ENCODE data around the gene SNIP1.
A peak's percentile ranks its signal among the peaks of the same experiment; 100 is the strongest.
"Not testable (repeated sequence)": the region's sequence is repeated elsewhere in the genome, so short reads cannot be mapped to it uniquely, and the experiment has no call there.

The SNIP1 gene

DNA sequence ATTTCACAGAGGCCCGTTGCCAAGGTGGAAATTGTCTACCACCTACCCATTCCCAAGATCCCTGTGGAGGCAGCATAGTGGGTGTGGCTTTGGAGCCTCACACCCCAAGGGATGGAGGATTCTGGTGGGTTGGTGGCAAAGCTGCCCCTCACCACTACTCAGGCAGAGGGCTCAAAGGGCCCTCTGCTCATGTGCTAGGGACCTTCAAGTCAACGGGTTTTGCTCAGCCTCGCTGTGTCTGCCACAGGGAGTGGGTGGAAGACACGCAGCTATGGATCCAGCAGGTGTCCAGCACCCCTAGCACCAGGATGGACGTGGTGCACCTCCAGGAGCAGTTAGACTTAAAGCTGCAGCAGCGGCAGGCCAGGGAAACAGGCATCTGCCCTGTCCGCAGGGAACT, 5.0 kb upstream of the SNIP1 start:
- no peak for DNase-seq (ENCODE audit: low read depth)

DNA sequence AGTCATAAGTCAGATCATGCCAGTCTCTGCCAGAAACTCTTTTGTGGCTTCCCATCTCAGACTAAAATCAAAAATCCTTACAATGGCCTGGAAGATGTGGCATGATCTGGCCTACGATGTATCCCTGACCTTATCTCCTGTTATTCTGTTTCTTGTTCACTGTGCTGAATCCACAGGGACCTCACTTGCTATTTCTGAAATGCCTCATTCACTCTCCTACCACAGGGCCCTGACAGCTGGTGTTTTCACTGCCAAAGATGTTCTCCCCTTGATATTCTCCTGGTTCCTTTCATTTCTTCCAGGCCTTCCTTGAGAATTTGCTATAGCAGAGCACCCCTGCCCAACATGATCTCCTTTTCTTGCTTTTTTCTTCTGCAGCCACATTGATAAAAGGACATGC, 4.3 kb upstream of the SNIP1 start:
- DNase-seq (ENCODE audit: low read depth), result no peak

DNA sequence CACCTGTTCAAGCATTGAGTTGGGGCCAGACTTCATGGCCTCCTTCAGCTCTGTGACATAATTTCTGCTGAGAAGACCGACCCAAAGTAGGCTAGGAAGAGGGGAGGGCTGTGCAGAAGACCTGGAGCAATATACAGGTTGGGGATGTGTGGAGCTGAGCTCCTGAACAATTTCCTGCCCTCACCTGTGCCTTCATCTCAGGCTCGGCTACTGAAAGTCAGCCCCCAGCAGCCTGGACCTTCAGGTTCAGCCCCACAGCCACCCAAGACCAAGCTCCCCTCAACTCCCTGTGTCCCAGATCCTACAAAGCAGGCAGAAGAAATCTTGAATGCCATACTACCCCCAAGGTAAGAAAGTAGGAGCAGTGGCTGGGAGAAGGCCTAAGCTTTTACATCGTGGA, 3.3 kb upstream of the SNIP1 start:
- no peak for DNase-seq (ENCODE audit: low read depth)

DNA sequence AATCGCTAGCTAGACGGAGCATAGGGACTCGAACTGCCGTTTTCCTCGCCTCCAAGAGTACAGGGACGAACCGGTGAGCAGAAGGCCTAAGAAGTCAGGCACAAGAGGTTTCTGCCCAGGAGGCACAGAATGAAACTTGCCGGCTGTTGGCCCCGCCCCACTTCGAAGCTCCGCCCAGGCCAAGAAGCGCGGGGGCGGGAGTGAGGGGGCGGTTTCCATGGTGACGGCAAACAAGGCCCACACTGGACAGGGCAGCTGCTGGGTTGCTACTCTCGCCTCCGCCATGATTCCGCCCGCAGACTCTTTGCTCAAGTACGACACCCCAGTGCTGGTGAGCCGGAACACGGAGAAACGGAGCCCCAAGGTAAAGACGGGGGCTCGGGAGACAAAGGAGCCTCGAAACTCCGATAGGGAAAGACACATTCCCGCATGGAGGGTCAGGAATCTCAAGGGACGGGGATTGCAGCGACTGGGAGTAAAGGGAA, 2.7 kb upstream of the SNIP1 start, which contains the start of gene DNALI1:
Gene DNALI1 (plus strand): TSS at position 229 of the 485 bp plus-strand sequence. CDS start 55 bp downstream, at position 284.
- peak; percentile 26 for DNase-seq (ENCODE audit: low read depth)

DNA sequence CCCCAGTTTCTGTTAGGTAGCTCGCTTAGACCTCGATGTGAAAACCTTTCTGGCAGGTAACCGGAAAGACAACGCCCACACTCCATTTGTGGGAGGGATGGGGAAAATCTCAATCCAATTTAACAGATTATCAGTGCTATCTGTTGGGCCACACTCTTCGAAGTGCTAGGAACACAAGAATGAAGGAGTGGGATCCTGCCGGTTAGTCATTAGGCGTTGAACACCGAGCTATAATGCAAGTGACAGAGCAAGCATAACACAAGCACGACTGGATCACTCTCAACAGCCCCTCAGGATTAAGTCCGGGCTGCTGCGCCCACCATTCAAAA, 531 bp downstream of the SNIP1 start:
- no peak for DNase-seq (ENCODE audit: low read depth)

DNA sequence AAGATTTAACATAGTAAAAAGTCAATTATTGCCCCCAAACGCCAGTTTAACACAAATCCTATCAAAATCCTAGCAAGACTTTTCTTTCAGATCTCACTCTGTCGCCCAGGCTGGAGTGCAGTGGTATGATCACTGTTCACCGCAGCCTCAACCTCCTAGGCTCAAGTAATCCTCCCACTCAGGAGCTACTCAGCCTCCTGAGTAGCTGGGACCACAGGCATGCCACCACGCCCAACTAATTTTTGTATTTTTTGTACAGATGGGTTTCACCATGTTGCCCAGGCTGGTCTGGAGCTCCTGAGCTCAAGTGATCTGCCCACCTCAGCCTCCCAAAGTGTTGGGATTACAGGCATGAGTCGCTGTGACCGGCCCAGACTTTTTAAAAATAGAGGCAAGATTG, 4.8 kb downstream of the SNIP1 start:
- no peak for DNase-seq (ENCODE audit: low read depth)

DNA sequence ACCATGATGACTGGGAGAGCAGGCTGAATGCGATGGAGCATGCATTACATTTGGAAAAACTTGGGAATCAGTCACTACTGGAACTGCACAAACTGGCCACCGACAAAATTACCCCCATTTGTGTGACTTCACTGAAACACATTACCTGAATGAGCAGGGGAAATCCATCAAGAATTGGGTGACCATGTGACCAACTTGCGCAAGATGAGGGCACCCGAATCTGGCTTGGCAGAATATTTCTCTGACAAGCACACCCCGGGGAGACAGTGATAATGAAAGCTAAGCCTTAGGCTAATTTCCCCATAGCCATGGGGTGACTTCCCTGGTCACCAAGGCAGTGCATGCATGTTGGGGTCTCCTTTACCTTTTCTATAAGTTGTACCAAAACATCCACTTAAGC, 9.1 kb downstream of the SNIP1 start:
- DNase-seq (ENCODE audit: low read depth), result no peak

DNA sequence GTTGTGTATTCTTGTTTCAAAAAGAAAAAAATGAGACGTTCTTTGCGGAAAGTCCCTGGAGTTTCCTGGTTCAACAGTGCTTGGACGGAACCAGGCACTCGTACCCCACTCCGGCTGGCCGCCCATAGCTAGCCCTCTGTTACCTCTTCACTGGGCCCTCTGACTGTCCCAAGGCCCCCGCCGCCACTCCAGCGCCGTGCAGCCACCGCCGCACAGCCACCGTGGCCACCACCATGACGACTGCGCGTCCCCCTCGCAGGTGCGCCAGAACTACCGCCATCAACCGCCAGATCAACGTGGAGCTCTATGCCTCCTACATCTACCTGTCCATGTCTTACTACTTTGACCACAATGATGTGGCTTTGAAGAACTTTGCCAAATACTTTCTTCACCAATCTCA, 9.6 kb downstream of the SNIP1 start:
- no peak for DNase-seq (ENCODE audit: low read depth)

DNA sequence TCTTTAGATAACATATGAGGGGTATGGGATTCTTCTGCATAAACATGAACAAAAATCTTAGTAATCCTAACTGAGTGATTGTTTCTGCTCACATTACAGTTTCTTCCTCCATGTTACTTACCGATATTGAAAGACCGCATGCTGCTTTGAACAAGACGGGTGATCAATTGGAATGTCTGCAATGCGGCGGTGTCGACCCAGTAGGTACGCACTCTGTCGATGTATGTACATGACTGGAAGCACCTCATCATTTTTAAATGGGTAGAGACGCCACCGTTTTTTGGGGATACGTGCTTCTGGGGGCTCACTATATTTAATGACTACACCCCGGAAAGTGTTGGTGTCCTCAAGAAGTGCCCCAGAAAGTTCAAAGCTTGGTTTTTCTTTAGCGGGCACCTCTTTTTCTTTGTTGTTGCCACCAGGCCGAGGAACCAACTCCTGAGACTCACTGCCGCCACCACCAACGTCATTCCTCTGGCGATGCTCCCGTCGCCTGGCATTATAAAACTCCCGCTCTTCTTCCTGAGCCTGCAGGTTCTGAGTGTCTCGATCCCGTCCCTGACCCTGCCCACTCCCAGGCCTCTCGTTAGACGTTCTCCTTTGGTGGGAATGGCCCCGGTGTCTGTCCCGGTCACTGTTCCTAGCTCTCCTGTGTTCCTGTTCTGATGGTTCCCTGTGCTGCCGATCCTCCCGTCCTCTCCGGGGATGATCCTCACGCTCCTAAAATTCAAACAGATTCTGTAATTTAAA, 13.9 kb downstream of the SNIP1 start:
- no peak for DNase-seq (ENCODE audit: low read depth)

DNA sequence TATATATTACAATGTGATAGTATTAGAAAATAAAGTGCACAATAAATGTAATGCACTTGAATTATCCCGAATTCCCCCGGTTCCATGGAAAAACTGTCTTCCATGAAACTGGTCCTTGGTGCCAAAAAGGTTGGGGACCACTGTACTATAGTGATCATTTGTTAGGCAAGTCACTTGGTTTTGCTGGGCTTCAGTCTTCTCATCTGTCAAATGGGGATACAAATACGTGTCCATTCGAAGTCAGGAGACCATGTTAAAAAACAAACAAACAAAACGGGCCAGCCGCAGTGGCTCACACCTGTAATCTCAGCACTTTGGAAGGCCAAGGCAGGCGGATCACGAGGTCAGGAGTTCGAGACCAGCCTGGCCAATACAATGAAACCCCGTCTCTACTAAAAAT, 14.9 kb downstream of the SNIP1 start:
- DNase-seq (ENCODE audit: low read depth), result not testable (repeated sequence)

DNA sequence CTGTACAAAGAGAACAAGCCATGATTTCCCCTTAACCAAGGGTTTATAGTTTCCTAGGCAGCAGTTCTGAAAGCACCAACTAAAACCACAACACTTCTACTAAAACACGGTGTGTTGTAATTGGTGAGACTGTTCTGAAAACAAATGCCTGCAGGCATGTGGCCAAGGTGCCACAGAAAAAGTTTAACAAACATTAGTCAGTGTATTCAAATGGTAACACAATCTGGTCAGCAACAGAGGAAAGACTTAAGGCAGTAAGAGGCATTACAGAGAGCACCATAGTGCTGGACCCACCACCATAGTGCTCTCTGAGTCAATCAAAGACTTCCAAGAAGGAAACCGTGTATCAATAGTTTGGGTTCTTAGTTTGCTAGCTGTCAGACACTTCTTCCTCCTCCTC, 16.7 kb downstream of the SNIP1 start:
- no peak for DNase-seq (ENCODE audit: low read depth)

DNA sequence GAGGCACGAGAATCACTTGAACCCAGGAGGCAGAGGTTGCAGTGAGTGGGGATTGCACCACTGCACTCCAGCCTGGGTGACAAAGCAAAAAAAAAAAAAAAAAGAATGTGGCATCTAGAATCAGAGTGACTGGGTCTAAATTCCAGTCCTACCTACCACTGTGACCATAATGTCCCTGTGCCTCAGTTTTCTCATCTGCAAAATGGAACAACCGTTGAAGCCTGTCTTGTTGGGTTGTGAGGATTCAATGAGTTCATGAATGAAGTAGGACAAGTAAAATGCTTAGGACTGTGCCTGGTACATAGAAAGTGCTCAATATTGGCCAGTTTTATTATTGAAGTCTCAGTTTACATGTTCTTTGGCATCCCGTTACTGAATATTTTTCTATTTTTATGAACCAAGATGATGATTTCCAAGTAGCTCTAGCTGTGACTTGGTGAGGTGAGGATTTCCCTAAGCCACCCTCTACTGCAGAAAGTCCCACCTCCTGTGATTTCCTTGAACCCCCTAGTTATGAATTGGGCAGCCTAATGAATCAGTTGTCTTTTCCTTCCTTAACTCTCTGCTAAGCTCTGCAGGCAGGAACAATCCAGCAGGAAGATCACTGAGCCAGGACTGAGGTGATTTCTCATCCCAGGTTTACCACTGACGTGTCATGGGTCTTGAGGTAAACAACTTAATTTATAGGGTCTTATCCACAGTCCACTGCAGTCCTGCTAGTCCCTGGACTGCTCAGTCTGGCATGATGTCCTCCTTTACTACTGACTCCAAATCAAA, 20.6 kb downstream of the SNIP1 start:
- no peak for DNase-seq (ENCODE audit: low read depth)

DNA sequence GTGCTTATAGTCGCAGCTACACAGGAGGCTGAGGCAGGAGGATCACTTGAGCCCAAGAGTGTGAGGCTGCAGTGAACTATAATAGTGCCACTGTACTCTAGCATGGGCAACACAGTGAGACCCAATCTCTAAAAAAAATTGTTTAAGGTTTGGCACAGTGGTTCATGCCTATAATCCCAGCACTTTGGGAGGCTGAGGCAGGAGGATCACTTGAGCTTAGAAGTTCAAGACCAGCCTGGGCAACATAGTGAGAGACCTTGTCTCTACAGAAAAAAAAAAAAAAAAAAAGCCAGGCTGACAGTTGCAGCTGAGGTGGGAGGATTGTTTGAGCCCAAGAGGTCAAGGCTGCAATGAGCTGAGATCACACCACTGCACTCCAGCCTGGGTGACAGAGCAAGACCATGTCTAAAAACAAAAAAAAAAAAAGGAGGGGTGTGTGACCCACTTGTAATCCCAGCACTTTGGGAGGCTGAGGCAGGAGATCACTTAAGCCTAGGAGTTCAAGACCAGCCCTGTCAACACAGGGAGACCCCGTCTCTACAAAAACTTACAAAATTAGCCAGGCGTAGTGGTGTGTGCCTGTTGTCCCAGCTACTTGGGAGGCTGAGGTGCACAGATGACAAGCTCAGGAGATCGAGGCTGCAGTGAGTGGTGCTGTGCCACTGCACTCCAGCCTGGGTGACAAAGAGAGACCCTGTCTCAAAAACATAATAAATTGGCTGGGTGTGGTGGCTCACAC, 21.5 kb downstream of the SNIP1 start:
- not testable (repeated sequence) for DNase-seq (ENCODE audit: low read depth)

DNA sequence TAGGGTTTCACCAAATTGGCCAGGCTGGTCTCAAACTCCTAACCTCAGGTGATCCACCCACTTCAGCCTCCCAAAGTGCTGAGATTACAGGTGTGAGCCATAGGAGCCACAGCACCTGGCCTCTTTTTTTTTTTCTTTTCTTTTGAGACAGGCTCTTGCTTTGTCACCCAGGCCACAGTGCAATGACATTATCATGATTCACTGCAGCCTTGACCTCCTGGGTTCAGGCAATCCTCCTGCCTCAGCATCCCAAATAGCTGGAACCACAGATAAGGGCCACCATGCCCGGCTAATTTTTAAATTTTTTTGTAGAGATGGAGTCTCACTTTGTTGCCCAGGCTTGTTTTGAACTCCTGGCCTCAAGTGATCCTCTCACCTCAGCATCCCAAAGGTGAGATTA, 24.2 kb downstream of the SNIP1 start:
- not testable (repeated sequence) for DNase-seq (ENCODE audit: low read depth)

DNA sequence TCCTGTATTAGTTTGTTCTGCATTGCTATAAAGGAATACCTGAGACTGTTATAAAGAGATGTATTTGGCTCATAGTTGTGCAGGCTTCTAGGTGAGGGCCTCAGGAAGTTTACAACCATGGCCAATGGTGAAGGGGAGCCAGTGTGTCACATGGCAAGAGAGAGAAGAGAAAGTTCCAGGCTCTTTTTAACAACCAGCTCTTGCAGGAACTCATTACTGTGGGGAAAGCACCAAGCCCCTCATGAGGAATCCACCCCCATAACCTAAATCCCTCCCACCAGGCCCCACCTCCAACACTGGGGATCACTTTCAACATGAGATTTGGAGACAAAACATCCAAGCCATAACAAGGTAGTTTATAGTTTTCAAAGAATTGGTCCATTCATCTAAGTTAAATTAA, 34.5 kb downstream of the SNIP1 start:
- no peak for DNase-seq (ENCODE audit: low read depth)

DNA sequence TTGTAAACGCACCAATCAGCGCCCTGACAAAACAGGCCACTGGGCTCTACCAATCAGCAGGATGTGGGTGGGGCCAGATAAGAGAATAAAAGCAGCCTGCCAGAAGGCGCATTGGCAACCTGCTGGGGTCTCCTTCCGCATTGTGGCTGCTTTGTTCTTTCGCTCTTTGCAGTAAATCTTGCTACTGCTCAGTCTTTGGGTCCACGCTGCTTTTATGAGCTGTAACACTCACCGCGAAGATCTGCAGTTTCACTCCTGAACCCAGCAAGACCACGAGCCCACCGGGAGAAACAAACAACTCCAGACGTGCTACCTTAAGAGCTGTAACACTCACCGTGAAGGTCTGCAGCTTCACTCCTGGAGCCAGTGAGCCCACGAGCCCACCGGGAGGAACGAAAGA, 35.2 kb downstream of the SNIP1 start:
- DNase-seq (ENCODE audit: low read depth), result peak; percentile 52

DNA sequence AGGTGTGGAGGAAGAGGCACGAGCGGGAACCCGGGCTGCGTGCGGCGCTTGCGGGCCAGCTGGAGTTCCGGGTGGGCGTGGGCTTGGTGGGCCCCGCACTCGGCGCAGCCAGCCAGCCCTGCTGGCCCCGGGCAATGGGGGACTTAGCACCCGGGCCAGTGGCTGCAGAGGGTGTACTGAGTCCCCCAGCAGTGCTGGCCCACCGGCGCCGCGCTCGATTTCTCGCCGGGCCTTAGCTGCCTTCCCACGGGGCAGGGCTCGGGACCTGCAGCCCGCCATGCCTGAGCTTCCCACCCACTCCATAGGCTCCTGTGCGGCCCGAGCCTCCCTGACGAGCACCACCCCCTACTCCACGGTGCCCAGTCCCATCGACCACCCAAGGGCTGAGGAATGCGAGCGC, 35.9 kb downstream of the SNIP1 start:
- DNase-seq (ENCODE audit: low read depth), result not testable (repeated sequence)

DNA sequence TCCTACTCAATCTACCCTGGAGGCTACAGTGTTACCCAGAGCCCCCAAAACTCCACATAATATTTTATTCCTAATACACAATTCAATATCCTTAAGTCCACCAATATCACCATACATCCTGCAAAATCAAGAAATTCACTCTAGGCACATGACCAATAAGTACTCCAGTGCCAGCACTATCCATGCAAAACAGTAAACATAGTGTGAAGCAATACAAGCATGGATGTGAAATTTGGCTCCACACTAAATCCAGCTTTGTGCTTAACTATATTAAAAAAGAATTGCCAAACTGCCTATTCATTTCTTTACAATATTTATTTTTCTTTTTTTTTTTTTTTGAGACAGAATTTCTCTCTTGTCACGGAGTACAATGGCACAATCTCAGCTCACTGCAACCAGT, 36.5 kb downstream of the SNIP1 start:
- DNase-seq (ENCODE audit: low read depth), result no peak

DNA sequence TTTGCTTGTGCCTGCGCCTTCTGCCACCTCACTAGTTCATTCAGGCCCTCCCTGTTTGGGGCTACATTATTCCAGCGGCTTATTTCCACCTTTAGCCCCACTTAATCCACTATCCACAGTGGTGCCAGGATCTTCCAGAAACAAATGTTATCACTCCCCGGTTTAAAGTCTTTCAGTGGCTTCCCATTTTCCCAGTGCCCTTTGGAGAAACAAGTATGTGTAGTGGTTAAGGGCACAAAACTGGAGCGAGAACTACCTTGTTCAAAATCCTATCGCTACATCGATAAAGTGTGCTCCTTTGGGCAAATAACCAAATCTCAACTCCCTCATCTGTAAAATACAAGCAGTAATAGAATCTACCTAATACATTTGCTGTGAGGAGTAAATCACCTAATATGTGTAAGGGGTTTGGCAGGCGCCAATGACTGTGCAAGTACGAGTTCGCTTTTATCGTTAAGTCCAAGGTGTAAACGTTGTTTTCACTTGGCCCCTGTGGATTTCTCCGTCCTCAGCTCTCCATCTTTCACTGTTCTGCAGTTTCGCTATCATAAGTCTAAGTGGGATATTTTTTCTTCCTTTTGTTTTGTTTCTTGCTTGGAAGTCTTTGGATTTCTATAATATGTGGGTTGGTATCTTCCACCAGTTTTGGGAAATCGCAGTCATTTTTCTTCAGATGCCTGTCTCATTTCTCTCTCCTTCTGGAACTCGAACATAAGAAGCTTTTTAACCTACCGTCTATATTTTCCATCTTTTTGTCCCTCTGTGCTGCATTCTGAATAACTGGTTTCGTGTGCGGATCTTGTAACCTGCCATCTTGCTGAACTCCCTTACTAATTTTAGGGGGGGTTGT, 38.7 kb downstream of the SNIP1 start:
- DNase-seq (ENCODE audit: low read depth), result no peak

DNA sequence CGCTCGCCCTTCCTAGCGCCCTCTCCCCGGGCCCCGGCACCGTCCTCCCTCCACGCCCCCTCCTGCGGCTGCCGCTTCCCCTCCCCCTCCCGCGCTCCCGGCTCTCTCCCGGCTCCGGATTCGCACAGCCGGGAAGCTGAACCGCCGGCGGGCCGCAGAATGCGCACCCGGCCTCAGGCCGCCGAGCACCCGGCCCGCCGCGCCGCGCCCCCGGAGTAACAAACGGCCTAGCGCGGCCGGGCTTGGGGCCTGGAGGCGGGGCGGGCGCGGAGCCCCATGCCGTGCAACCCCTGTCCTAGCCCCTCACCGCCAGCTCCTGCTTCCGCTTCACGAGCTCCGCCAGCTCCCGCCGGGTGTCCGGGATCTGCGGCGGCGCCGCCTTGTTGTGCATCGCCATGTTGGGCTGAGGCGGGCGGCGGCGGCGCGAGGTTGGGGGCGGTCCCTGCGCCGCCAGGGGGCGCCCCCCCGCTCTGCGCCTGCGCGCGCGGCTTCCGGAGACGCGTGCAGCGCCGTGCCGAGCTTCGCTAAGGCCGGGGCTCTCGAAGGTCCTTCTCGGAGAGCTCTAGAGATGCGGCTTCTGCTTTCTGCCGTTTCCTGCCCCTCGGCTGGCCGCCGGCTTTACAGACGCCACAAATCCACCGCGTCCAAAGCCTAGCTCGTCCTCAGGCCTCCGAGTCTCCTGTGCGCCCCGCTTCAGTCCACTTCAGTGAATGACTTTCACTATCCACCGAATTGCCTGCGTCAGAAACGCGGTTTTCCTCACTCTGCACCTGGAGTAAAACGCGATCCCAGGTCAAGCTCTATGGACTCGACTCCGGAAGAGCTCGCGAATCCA, 39.5 kb downstream of the SNIP1 start, which contains the start of gene MEAF6:
Gene MEAF6 (minus strand): TSS at position 417 of the 835 bp plus-strand sequence. CDS start 20 bp downstream, at position 397.
- DNase-seq (ENCODE audit: low read depth), result peak; percentile 83

Measured in activated T-cell treated with anti-CD3 and anti-CD28 coated beads for 48 hours (primary cell).